Measurements from ENCODE around the gene ZNF573. TPM values are rescaled to one million over a fixed set of nuclear protein-coding genes. Genes with fewer than 3 reads are reported as not detected.

ZNF573 gene
- total and polyA plus RNA-seq, 7 donors, result 1.2 to 9.7 (median 7.1) TPM; not detected in 1

- 79 to 88% methylated on average over 5 of the region's 5 CpGs for WGBS, 2 donors
- Histone ChIP-seq H3K27ac (no peak overlapping the region), H3K27me3 (no peaks in the 10 kb centered on the region), H3K4me3 (no peak overlapping the region), H3K4me1 (no peaks in the 10 kb centered on the region), H3K9me3 (peaks cover 0 to 22% (median 10%) of the 10 kb centered on the region in 4 donors), H3K36me3 (peaks cover 18 to 55% (median 23%) of the 10 kb centered on the region in 4 donors)
- TF ChIP-seq EP300 (IDR thresholded peaks at IDR 0.05) (no peak), CTCF (IDR thresholded peaks at IDR 0.05) (no peak), POLR2A (IDR thresholded peaks at IDR 0.05) (no peak), POLR2AphosphoS5 (IDR thresholded peaks at IDR 0.05) (no peak)
- no peak for DNase-seq
- intact Hi-C loops (cut with DNase I), result no loop called here
These were observed 41.0 kb downstream of the ZNF573 start for GRCh38 chr19:37738371-37738770.

GRCh38 chr19:37725181-37725580 is 54.2 kb downstream of the ZNF573 start:
- TF ChIP-seq POLR2A (IDR thresholded peaks at IDR 0.05) (no peak), CTCF (IDR thresholded peaks at IDR 0.05) (no peak), POLR2AphosphoS5 (IDR thresholded peaks at IDR 0.05) (no peak), EP300 (IDR thresholded peaks at IDR 0.05) (no peak)
- Histone ChIP-seq H3K4me1 (no peaks in the 10 kb centered on the region), H3K27me3 (no peaks in the 10 kb centered on the region), H3K36me3 (no peaks in the 10 kb centered on the region), H3K4me3 (no peak overlapping the region), H3K27ac (no peak overlapping the region), H3K9me3 (no peaks in the 10 kb centered on the region)
- WGBS, 2 donors, result 90 to 94% methylated on average over 2 of the region's 2 CpGs
- no peak for DNase-seq
- intact Hi-C loops (cut with DNase I), result no loop called here

- H3K27ac ChIP-seq, result peak overlapping the region; percentile 84 to 92 (median 87)
- TF ChIP-seq CTCF (IDR thresholded peaks at IDR 0.05) (peak in 1 of 4 experiments; percentile 24), POLR2AphosphoS5 (IDR thresholded peaks at IDR 0.05) (no peak), POLR2A (IDR thresholded peaks at IDR 0.05) (no peak), EP300 (IDR thresholded peaks at IDR 0.05) (no peak)
- intact Hi-C loops (cut with DNase I), result loop anchor here (1.0 to 2.0 kb wide), 3 partner anchors 27 to 251 kb away; partner anchors contain the start of gene ZNF570
- 5 to 8% methylated on average over 8 of the region's 8 CpGs for WGBS, 2 donors
- H3K4me3 ChIP-seq, result peak overlapping the region; percentile 78 to 97 (median 94)
- peaks cover 0 to 15% (median 11%) of the 10 kb centered on the region in 4 donors for H3K4me1 ChIP-seq
- H3K27me3 ChIP-seq, result no peaks in the 10 kb centered on the region
- DNase-seq, result no peak
- peaks cover 0 to 4% (median 2%) of the 10 kb centered on the region in 4 donors for H3K36me3 ChIP-seq
- no peaks in the 10 kb centered on the region for H3K9me3 ChIP-seq
These were observed 59.5 kb downstream of the ZNF573 start for GRCh38 chr19:37719927-37720265.

GRCh38 chr19:37719111-37719926 is 60.1 kb downstream of the ZNF573 start, which contains the start of gene ZNF607:
ZNF607 (minus strand) TSS chr19:37719761; CDS start chr19:37711618, 8,143 bp downstream.
- H3K27ac ChIP-seq, result peak within 1 kb of the TSS; percentile 84 to 92 (median 87)
- 0 to 1% methylated on average over 54 of the region's 54 CpGs for WGBS, 2 donors
- DNase-seq, result peak; percentile 92
- H3K36me3 ChIP-seq, result peaks cover 0 to 9% (median 3%) of the 10 kb centered on the region in 4 donors
- H3K27me3 ChIP-seq, result no peaks in the 10 kb centered on the region
- peaks cover 0 to 15% (median 11%) of the 10 kb centered on the region in 4 donors for H3K4me1 ChIP-seq
- H3K9me3 ChIP-seq, result no peaks in the 10 kb centered on the region
- peak within 1 kb of the TSS; percentile 78 to 97 (median 94) for H3K4me3 ChIP-seq
- intact Hi-C loops (cut with DNase I), result loop anchor here (1.0 to 2.0 kb wide), 3 partner anchors 27 to 251 kb away; partner anchors contain the start of gene ZNF570
- TF ChIP-seq POLR2A (IDR thresholded peaks at IDR 0.05) (peak; percentile 38 to 60), EP300 (IDR thresholded peaks at IDR 0.05) (no peak), POLR2AphosphoS5 (IDR thresholded peaks at IDR 0.05) (peak; percentile 71 to 90 (median 86)), CTCF (IDR thresholded peaks at IDR 0.05) (peak; percentile 23 to 55 (median 50))

Data from sigmoid colon (tissue), 7 donors.